ENCODE results near the gene AKAP9.

DNA sequence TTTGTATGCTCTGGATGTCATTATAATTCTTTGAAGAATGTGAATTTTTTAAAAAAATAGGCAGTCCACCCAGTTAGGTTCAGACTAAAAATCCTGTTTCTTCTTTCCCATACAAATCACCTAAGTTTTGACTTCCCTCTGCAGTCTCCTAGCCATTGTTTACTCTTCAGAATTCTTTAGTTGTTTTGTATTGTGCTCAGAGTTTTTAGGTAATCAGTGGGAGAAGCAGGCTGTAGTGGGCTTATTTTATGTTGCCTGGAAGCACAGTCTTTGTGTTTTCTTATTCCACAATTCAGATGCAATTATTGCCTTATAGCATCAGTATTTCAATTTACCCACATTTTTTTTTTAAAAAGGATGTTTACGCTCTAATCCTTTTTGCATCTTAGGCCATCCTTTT lies 94.9 kb downstream of the AKAP9 start:
- TF ChIP-seq CTCF (IDR thresholded peaks at IDR 0.05; ENCODE audit: insufficient read depth, low read length, poor library complexity, severe bottlenecking) = no peak
- TF ChIP-seq EZH2phosphoT487 (conservative IDR thresholded peaks at IDR 0.05; ENCODE audit: low read length) = no peak
